ENCODE data around the gene HCAR1.
"Not testable (repeated sequence)": the region's sequence is repeated elsewhere in the genome, so short reads cannot be mapped to it uniquely, and the experiment has no call there.

- not testable (repeated sequence) for TF ChIP-seq E2F4 (CRISPR knock-in tag; IDR thresholded peaks at IDR 0.05; ENCODE audit: borderline replicate concordance, low read depth); FOXP4 (CRISPR knock-in tag; IDR thresholded peaks at IDR 0.05); CTCF (IDR thresholded peaks at IDR 0.05); SP1 (CRISPR knock-in tag; conservative IDR thresholded peaks at IDR 0.05); STAT6 (CRISPR knock-in tag; conservative IDR thresholded peaks at IDR 0.05; ENCODE audit: low read depth); MAX (CRISPR knock-in tag; IDR thresholded peaks at IDR 0.05); ZNF219 (CRISPR knock-in tag; IDR thresholded peaks at IDR 0.05; ENCODE audit: borderline replicate concordance); ATF2 (CRISPR knock-in tag; IDR thresholded peaks at IDR 0.05; ENCODE audit: borderline replicate concordance, low read depth); ZNF281 (CRISPR knock-in tag; IDR thresholded peaks at IDR 0.05); ATF3 (CRISPR knock-in tag; conservative IDR thresholded peaks at IDR 0.05); JUN (CRISPR knock-in tag; IDR thresholded peaks at IDR 0.05); ZNF416 (CRISPR knock-in tag; IDR thresholded peaks at IDR 0.05); AR (CRISPR knock-in tag; IDR thresholded peaks at IDR 0.05); FOXP1 (CRISPR knock-in tag; IDR thresholded peaks at IDR 0.05; ENCODE audit: borderline replicate concordance)
Observed at GRCh38 chr12:122701481-122701880, 29.2 kb downstream of the HCAR1 start.
